GM19452 (cell line): ENCODE measurements around the gene RASEF.

Experiments used
- ATAC-seq: cut with Tn5 transposase; IDR thresholded peaks from one replicate; pipeline ENCODE4 v1.9.1; 2021; ENCODE audit not compliant: unreplicated experiment

Gene RASEF

GRCh38 chr9:83056911-83057310, 6.0 kb downstream of the RASEF start:
- no peak for ATAC-seq

- no peak for ATAC-seq
Observed at GRCh38 chr9:83056174-83056573, 6.8 kb downstream of the RASEF start.

- no peak for ATAC-seq
Observed at GRCh38 chr9:83047839-83048775, 14.8 kb downstream of the RASEF start.

- ATAC-seq = no peak
Observed at GRCh38 chr9:83043597-83043996, 19.3 kb downstream of the RASEF start.

- no peak for ATAC-seq
Observed at GRCh38 chr9:83041771-83042170, 21.2 kb downstream of the RASEF start.

GRCh38 chr9:83039303-83039702, 23.6 kb downstream of the RASEF start:
- ATAC-seq = no peak

- no peak for ATAC-seq
Observed at GRCh38 chr9:83036043-83036442, 26.9 kb downstream of the RASEF start.

- ATAC-seq = no peak
Observed at GRCh38 chr9:83035143-83035542, 27.8 kb downstream of the RASEF start.

- ATAC-seq = no peak
Observed at GRCh38 chr9:83034587-83034986, 28.4 kb downstream of the RASEF start.

- no peak for ATAC-seq
Observed at GRCh38 chr9:83034026-83034425, 28.9 kb downstream of the RASEF start.

- no peak for ATAC-seq
Observed at GRCh38 chr9:83032065-83032625, 30.8 kb downstream of the RASEF start.

GRCh38 chr9:83030391-83031107, 32.4 kb downstream of the RASEF start:
- ATAC-seq = no peak

- no peak for ATAC-seq
Observed at GRCh38 chr9:83029531-83030137, 33.3 kb downstream of the RASEF start.

GRCh38 chr9:83027153-83027891, 35.6 kb downstream of the RASEF start:
- no peak for ATAC-seq

- no peak for ATAC-seq
Observed at GRCh38 chr9:83024506-83025125, 38.3 kb downstream of the RASEF start.

- ATAC-seq = no peak
Observed at GRCh38 chr9:83023151-83023550, 39.8 kb downstream of the RASEF start.

GRCh38 chr9:83020864-83021263, 42.1 kb downstream of the RASEF start:
- no peak for ATAC-seq

- ATAC-seq = no peak
Observed at GRCh38 chr9:83020327-83020726, 42.6 kb downstream of the RASEF start.

GRCh38 chr9:83019246-83019645, 43.7 kb downstream of the RASEF start:
- ATAC-seq = no peak

- no peak for ATAC-seq
Observed at GRCh38 chr9:83015897-83016296, 47.0 kb downstream of the RASEF start.
